HFFc6 (cell line): Measurements from ENCODE around the gene PCNX3. TPM values are rescaled to one million over a fixed set of nuclear protein-coding genes. Genes with fewer than 3 reads are reported as not detected.
"Not testable (repeated sequence)": the region's sequence is repeated elsewhere in the genome, so short reads cannot be mapped to it uniquely, and the experiment has no call there.

Source experiments
- DNase-seq: peaks from one replicate; pipeline ENCODE4 v3.0.0-alpha.2; 2018
- H3K27ac Mint-ChIP-seq: 2 replicates; pipeline ENCODE4 v1.8.0; 2020; ENCODE audit warnings: mild to moderate bottlenecking, mixed read lengths
- H3K27me3 Mint-ChIP-seq: 2 replicates; pipeline ENCODE4 v1.8.0; 2021; ENCODE audit warnings: mild to moderate bottlenecking, moderate library complexity, mixed read lengths; ENCODE audit not compliant: insufficient read depth
- H3K36me3 Mint-ChIP-seq: 2 replicates; pipeline ENCODE4 v1.8.0; 2021; ENCODE audit warnings: low read depth, mixed read lengths
- H3K4me1 Mint-ChIP-seq: 2 replicates; pipeline ENCODE4 v1.8.0; 2020; ENCODE audit warnings: low read depth, mixed read lengths
- H3K4me3 Mint-ChIP-seq: 2 replicates; pipeline ENCODE4 v1.8.0; 2020; ENCODE audit warnings: mild to moderate bottlenecking, moderate library complexity, mixed read lengths
- H3K9me3 Mint-ChIP-seq: 2 replicates; pipeline ENCODE4 v1.8.0; 2020; ENCODE audit warnings: mild to moderate bottlenecking, mixed read lengths
- total RNA-seq, 6 experiments: library from RNA; stranded (reverse); fragmentation: NEBNext Ultra II Directional; extraction: Animal tissue kit (Norgen Biotek cat#: 25700); gene quantifications; 2 replicates in 1 of 6; 3 replicates in 5 of 6; pipeline ENCODE4 v1.2.3, GENCODE V29; 2021
- TF ChIP-seq, protein P1 (sequence below): fragments of 200-600 bp; sonication (generic); IDR thresholded peaks from 2 replicates; pipeline ENCODE4 v1.5.0; 2021; ENCODE audit warnings: antibody characterized with exemption, mild to moderate bottlenecking

Gene PCNX3
- total RNA-seq, 6 experiments from 2014 or later = 51.5 to 66.7 (median 57.3) TPM

DNA sequence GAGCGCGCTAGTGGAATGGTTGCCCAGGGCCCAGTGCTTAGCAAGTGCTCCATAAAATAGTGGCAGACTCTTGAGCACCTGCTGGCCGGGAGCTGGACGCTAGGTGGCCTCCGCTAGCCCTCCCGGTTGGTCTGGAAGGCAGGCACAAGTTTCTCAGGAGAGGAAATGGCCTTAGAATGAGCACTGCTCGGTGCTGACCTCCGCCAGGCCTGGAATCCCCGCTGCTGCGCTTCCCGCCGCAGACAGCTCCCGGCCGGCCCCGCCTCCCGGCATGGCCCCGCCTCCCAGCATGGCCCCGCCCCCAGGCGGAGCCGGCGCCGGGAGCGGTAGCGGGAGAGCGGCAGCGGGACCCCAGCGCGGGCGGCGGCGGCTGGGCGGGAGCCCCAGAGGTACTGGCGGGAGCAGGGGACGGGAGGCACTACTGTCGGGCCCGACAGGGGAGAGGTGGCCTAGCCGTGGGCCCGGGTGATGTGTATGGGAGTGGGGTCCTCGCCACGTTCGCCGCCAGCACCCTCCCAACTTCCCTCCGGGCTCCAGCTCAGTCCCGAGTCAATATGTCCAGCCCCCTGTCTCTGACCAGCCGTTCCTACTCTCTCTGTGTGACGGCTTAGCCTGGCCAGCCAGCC, 22.3 kb downstream of the PCNX3 start, which contains the start of gene SIPA1:
Gene SIPA1, plus strand, starts transcription at position 308 of the 626 bp plus-strand sequence. CDS start 2,821 bp downstream, outside the sequence.
- Mint-ChIP-seq H3K27me3 (0 out of 2 replicates have a peak, but pooled peaks cover 3% of the 10 kb centered on the region), H3K4me1 (peaks cover 24% of the 10 kb centered on the region), H3K36me3 (no peaks in the 10 kb centered on the region; the same call in 1 of the 2 replicates), H3K27ac (peak within 1 kb of the TSS; percentile 56), H3K9me3 (no peaks in the 10 kb centered on the region), H3K4me3 (peak within 1 kb of the TSS; percentile 88)
- TF ChIP-seq, protein P1, sequence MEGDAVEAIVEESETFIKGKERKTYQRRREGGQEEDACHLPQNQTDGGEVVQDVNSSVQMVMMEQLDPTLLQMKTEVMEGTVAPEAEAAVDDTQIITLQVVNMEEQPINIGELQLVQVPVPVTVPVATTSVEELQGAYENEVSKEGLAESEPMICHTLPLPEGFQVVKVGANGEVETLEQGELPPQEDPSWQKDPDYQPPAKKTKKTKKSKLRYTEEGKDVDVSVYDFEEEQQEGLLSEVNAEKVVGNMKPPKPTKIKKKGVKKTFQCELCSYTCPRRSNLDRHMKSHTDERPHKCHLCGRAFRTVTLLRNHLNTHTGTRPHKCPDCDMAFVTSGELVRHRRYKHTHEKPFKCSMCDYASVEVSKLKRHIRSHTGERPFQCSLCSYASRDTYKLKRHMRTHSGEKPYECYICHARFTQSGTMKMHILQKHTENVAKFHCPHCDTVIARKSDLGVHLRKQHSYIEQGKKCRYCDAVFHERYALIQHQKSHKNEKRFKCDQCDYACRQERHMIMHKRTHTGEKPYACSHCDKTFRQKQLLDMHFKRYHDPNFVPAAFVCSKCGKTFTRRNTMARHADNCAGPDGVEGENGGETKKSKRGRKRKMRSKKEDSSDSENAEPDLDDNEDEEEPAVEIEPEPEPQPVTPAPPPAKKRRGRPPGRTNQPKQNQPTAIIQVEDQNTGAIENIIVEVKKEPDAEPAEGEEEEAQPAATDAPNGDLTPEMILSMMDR = peak; percentile 74
- DNase-seq = peak; percentile 94

DNA sequence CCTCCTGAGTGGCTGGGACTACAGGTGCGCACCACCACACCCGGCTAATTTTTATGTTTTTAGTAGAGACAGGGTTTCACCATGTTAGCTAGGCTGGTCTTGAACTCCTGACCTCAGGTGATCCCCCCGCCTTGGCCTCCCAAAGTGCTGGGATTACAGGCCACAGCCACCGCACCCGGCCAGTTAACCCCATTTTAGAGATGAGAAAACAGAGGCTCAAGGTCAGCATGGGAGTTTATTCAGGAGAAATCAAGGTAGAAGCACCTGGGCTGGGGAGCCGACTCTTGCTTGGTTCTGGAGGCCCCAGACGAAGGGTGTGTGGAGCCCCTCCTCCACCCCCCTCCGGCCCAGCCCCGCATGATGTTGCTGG, 23.6 kb downstream of the PCNX3 start:
- not testable (repeated sequence) for H3K9me3 Mint-ChIP-seq, H3K36me3 Mint-ChIP-seq, DNase-seq, H3K27me3 Mint-ChIP-seq
- peaks cover 37% of the 10 kb centered on the region for H3K4me1 Mint-ChIP-seq
- 0 out of 2 replicates have a peak overlapping the region, but pooled peaks have one; percentile 56 for H3K27ac Mint-ChIP-seq
- peak overlapping the region; percentile 88 for H3K4me3 Mint-ChIP-seq

DNA sequence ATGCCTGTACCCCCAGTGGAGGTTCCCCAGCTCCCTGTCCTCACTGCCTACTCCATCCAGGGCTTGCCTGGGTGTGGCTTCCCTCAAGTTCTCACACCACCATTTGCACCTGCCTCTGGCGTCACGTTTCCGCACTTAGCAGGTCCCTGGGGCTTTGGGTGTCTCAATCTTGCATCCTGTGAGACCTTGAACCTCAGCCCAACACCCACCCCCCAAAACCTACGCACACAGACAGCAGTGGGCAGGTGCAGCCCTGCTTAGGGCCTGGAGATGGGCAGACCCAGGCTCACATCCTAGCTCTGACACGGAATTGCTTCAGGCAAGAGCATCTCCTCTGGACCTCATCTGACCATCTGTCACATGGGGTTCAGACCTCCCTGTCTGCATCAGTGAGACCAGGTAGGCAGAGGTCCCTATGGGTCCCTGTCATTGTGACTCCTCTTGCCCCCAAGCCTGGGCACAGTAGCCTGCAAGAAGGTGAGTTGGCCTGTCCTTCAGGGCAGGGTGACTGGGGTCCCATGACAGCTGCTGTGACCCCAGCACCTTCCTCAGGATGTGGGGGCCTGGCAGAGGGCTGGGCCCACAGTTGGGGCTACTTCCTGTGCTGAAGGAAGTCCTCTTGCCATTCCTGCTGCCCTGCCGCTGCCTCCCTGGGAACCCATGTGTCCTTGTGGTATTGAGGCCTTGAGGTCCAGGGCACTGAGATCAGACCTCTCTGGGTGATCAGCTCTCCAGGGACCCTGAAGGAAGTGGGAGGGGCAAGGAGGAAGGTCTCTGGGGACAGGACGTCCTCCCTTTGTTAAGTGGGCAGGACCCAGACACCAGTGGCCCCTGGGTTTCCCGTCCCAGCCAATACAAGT, 24.3 kb downstream of the PCNX3 start:
- Mint-ChIP-seq H3K36me3 (no peaks in the 10 kb centered on the region; the same call in 1 of the 2 replicates), H3K4me3 (no peak overlapping the region), H3K4me1 (peaks cover 43% of the 10 kb centered on the region), H3K9me3 (no peaks in the 10 kb centered on the region), H3K27ac (no peak overlapping the region), H3K27me3 (peaks cover 3% of the 10 kb centered on the region; the same call in 1 of the 2 replicates)
- DNase-seq = no peak
- TF ChIP-seq, protein P1 = no peak

DNA sequence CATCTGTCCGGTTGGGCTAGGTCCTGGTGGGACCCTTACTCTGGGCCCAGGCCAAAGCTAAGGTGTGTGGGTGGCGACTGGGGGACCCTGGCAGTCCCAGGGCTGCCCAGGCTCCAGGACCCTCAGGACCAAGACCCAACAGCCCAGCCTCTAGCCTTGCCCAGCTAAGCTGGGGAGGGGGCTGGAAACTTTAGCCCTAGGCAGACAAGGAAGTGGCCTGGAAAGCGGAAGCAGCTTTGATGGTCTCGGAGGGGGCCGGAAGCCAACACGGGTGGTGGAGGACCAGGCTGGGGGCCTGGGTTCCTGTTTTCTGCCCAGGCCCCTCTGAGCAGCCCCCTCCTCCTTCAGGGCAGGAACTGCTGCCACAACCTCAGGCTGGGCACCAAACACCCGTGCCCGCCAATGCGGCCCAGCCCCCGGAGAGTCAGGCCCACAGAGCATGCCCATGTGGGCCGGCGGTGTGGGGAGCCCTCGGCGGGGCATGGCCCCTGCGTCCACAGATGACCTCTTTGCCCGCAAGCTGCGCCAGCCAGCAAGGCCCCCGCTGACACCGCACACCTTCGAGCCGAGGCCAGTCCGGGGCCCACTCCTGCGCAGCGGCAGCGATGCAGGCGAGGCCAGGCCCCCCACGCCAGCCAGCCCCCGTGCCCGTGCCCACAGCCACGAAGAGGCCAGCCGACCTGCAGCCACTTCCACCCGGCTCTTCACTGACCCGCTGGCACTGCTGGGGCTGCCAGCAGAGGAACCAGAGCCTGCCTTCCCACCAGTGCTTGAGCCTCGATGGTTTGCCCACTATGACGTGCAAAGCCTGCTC, 25.1 kb downstream of the PCNX3 start:
- Mint-ChIP-seq H3K27ac (no peak overlapping the region), H3K4me3 (no peak overlapping the region), H3K27me3 (peaks cover 5% of the 10 kb centered on the region; the same call in 1 of the 2 replicates), H3K36me3 (peaks cover 4% of the 10 kb centered on the region), H3K4me1 (peaks cover 50% of the 10 kb centered on the region), H3K9me3 (no peaks in the 10 kb centered on the region)
- no peak for DNase-seq
- TF ChIP-seq, protein P1 = no peak

DNA sequence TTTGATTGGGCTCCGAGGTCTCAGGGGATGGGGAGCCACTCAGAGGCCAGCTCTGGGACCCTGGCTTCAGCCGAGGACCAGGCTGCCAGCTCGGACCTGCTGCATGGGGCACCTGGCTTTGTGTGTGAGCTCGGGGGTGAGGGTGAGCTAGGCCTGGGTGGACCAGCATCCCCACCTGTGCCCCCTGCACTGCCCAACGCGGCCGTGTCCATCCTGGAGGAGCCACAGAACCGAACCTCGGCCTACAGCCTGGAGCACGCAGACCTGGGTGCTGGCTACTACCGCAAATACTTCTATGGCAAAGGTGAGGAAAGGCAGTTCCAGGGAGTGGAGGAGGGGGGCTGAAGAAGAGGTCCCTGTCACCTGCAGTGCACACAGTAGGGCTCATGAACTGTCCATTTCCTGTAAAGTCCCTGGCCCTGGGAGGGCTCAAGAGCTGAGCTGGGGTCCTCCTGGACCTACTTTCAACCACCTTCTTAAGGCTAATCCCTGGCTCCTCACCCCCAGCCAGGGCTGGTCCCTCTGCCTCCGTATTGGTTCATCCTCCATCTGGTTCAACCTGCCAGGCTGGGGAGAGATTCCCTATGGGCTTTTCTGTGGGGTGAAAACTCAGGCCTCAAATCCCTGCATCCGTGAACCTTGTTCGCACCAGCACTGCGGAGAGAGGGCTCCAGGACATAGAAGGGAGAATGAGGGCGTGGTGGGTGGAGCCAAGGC, 25.9 kb downstream of the PCNX3 start:
- TF ChIP-seq, protein P1 = no peak
- Mint-ChIP-seq H3K9me3 (no peaks in the 10 kb centered on the region), H3K4me1 (peaks cover 53% of the 10 kb centered on the region), H3K27me3 (peaks cover 5% of the 10 kb centered on the region; the same call in 1 of the 2 replicates), H3K4me3 (no peak overlapping the region), H3K36me3 (peaks cover 8% of the 10 kb centered on the region), H3K27ac (no peak overlapping the region; the same call in 1 of the 2 replicates)
- no peak for DNase-seq
